ENCODE results near the gene KRT32. TPM values are rescaled to one million over a fixed set of nuclear protein-coding genes. Genes with fewer than 3 reads are reported as not detected.

The KRT32 gene
- total and polyA plus RNA-seq, 2 donors (not counting 1 experiment from before 2014, with no cell fraction given), result not detected

- no peak within 1 kb of the TSS for H3K4me3 ChIP-seq (ENCODE audit: control extremely low read depth in 1 of 5, extremely low read depth in 1 of 5, insufficient read depth in 1 of 5, low read depth in 2 of 5, low read length in 4 of 5)
- no peaks in the 10 kb centered on the region for H3K79me2 ChIP-seq (ENCODE audit: control insufficient read depth, insufficient read depth, low read length)
- no peak within 1 kb of the TSS for H3K4me3 Mint-ChIP-seq
- peak within 1 kb of the TSS; percentile 17 for H2AFZ ChIP-seq (ENCODE audit: insufficient read depth, low read depth, low read length, poor library complexity, severe bottlenecking)
- H4K20me1 ChIP-seq (ENCODE audit: control insufficient read depth, insufficient read depth, low read length, poor library complexity, severe bottlenecking), result no peaks in the 10 kb centered on the region
- WGBS (ENCODE audit: insufficient coverage), result 92% methylated on average over 12 of the region's 12 CpGs
- ChIA-PET POLR2A (interaction anchor here (0.6 kb wide), 1 partner anchor 168 kb away, joined by 3 read pairs; no protein-coding TSS in a partner anchor), CTCF (interaction anchor here (0.9 kb wide), 1 partner anchor 159 kb away, joined by 3 read pairs; no protein-coding TSS in a partner anchor)
- TF ChIP-seq EZH2 (IDR thresholded peaks at IDR 0.05; ENCODE audit: borderline replicate concordance, insufficient read depth, low read depth, low read length, poor library complexity, severe bottlenecking) (no peak), CTCF (IDR thresholded peaks at IDR 0.05) (no peak)
- peaks cover 37% of the 10 kb centered on the region for H3K27me3 Mint-ChIP-seq
- H3K9ac ChIP-seq (ENCODE audit: low read length), result no peak within 1 kb of the TSS
- peaks cover 0 to 7% (median 0%) of the 10 kb centered on the region in 4 experiments for H3K27me3 ChIP-seq (replicated peaks in 1 of 4; ENCODE audit: control extremely low read depth in 1 of 4, control insufficient read depth in 3 of 4, insufficient read depth in 4 of 4, low read length in 3 of 4)
- no peak within 1 kb of the TSS for H3K27ac ChIP-seq (ENCODE audit: low read length in 2 of 2)
- H3K36me3 ChIP-seq (replicated peaks in 1 of 2; ENCODE audit: control extremely low read depth in 1 of 2, control insufficient read depth in 1 of 2, extremely low read depth in 1 of 2, insufficient read depth in 2 of 2, low read length in 1 of 2), result no peaks in the 10 kb centered on the region
- DNase-seq (no peak), ATAC-seq (ENCODE audit: low read depth) (no peak)
- no peaks in the 10 kb centered on the region for H3K4me1 Mint-ChIP-seq
- no peaks in the 10 kb centered on the region for H3K9me3 Mint-ChIP-seq (ENCODE audit: insufficient read depth)
- no peak within 1 kb of the TSS for H3K27ac Mint-ChIP-seq
- H3K9me3 ChIP-seq (ENCODE audit: control extremely low read depth in 1 of 3, control insufficient read depth in 2 of 3, insufficient read depth in 1 of 3, low read length in 2 of 3), result peaks cover 0 to 4% (median 0%) of the 10 kb centered on the region in 3 donors
- intact Hi-C loops (cut with micrococcal nuclease), result no loop called here
- no peaks in the 10 kb centered on the region for H3K4me1 ChIP-seq (ENCODE audit: control insufficient read depth in 2 of 2, insufficient read depth in 2 of 2, low read length in 2 of 2)
- H3K4me2 ChIP-seq (replicated peaks; ENCODE audit: low read depth, low read length, poor library complexity, severe bottlenecking), result no peak within 1 kb of the TSS
These were observed 22.3 kb upstream of the KRT32 start, which contains the start of gene KRT36 for GRCh38 chr17:41489531-41489930. Gene KRT36, minus strand, starts transcription at chr17:41489910. Its CDS starts 46 bp downstream, at chr17:41489864.

GRCh38 chr17:41486809-41487530 is 19.8 kb upstream of the KRT32 start:
- CTCF ChIA-PET, result interaction anchor here (0.7 to 1.9 kb wide), 4 partner anchors 62 to 179 kb away, joined by 4 to 5 read pairs (median 4); no protein-coding TSS in a partner anchor
- intact Hi-C loops (cut with micrococcal nuclease), result no loop called here
- no peak overlapping the region for H3K4me2 ChIP-seq (replicated peaks; ENCODE audit: low read depth, low read length, poor library complexity, severe bottlenecking)
- no peak for ATAC-seq (ENCODE audit: low read depth)
- POLR2A ChIA-PET, result no interaction called here
- Mint-ChIP-seq H3K27ac (no peak overlapping the region), H3K9me3 (ENCODE audit: insufficient read depth) (no peaks in the 10 kb centered on the region), H3K4me3 (no peak overlapping the region), H3K4me1 (no peaks in the 10 kb centered on the region), H3K27me3 (peaks cover 28% of the 10 kb centered on the region)
- peak; percentile 30 for DNase-seq
- H3K27ac ChIP-seq (ENCODE audit: low read length in 2 of 2), result no peak overlapping the region
- no peak overlapping the region for H2AFZ ChIP-seq (ENCODE audit: insufficient read depth, low read depth, low read length, poor library complexity, severe bottlenecking)
- H3K4me3 ChIP-seq (ENCODE audit: control extremely low read depth in 1 of 5, extremely low read depth in 1 of 5, insufficient read depth in 1 of 5, low read depth in 2 of 5, low read length in 4 of 5), result no peak overlapping the region
- WGBS (ENCODE audit: insufficient coverage), result 68% methylated on average over 24 of the region's 29 CpGs
- H3K27me3 ChIP-seq (replicated peaks in 1 of 4; ENCODE audit: control extremely low read depth in 1 of 4, control insufficient read depth in 3 of 4, insufficient read depth in 4 of 4, low read length in 3 of 4), result peaks cover 0 to 7% (median 0%) of the 10 kb centered on the region in 4 experiments
- no peaks in the 10 kb centered on the region for H3K79me2 ChIP-seq (ENCODE audit: control insufficient read depth, insufficient read depth, low read length)
- H3K9ac ChIP-seq (ENCODE audit: low read length), result no peak overlapping the region
- H3K36me3 ChIP-seq (replicated peaks in 1 of 2; ENCODE audit: control extremely low read depth in 1 of 2, control insufficient read depth in 1 of 2, extremely low read depth in 1 of 2, insufficient read depth in 2 of 2, low read length in 1 of 2), result no peaks in the 10 kb centered on the region
- TF ChIP-seq CTCF (IDR thresholded peaks at IDR 0.05), result peak; percentile 31
- no peak for TF ChIP-seq EZH2 (IDR thresholded peaks at IDR 0.05; ENCODE audit: borderline replicate concordance, insufficient read depth, low read depth, low read length, poor library complexity, severe bottlenecking)
- peaks cover 0 to 4% (median 0%) of the 10 kb centered on the region in 3 donors for H3K9me3 ChIP-seq (ENCODE audit: control extremely low read depth in 1 of 3, control insufficient read depth in 2 of 3, insufficient read depth in 1 of 3, low read length in 2 of 3)
- no peaks in the 10 kb centered on the region for H3K4me1 ChIP-seq (ENCODE audit: control insufficient read depth in 2 of 2, insufficient read depth in 2 of 2, low read length in 2 of 2)
- no peaks in the 10 kb centered on the region for H4K20me1 ChIP-seq (ENCODE audit: control insufficient read depth, insufficient read depth, low read length, poor library complexity, severe bottlenecking)

Data from B cell (primary cell).